Suprapubic skin (tissue), 4 donors: ENCODE results near the gene HNF1A. TPM values are rescaled to one million over a fixed set of nuclear protein-coding genes. Genes with fewer than 3 reads are reported as not detected.

Experiments used
- DNase-seq, 2 donors: peaks; one replicate each; pipeline ENCODE4 v3.0.0-alpha.2; 2019; ENCODE audit warnings: low spot score in 2 of 2
- H3K27ac ChIP-seq: fragments of 200-600 bp; sonication (generic); one replicate; pipeline ENCODE4 v1.5.1; 2019
- H3K27me3 ChIP-seq: fragments of 200-600 bp; sonication (generic); one replicate; pipeline ENCODE4 v1.5.1; 2019
- H3K36me3 ChIP-seq: fragments of 200-600 bp; sonication (generic); one replicate; pipeline ENCODE4 v1.5.1; 2019
- H3K4me1 ChIP-seq: fragments of 200-600 bp; sonication (generic); one replicate; pipeline ENCODE4 v1.5.1; 2019
- H3K4me3 ChIP-seq: fragments of 200-600 bp; sonication (generic); one replicate; pipeline ENCODE4 v1.5.1; 2019; ENCODE audit warnings: mild to moderate bottlenecking
- H3K9me3 ChIP-seq: fragments of 200-600 bp; sonication (generic); one replicate; pipeline ENCODE4 v1.5.1; 2019
- EP300 ChIP-seq: sonication (generic); formaldehyde crosslinking; IDR thresholded peaks from one replicate; pipeline ENCODE4 v1.6.1; 2017; ENCODE audit warnings: antibody characterized with exemption
- POLR2A ChIP-seq, 2 donors: fragments of 450-650 bp; IDR thresholded peaks; one replicate each; pipeline ENCODE4 v1.6.1; 2017; ENCODE audit warnings: antibody characterized with exemption in 2 of 2, mild to moderate bottlenecking in 2 of 2, moderate library complexity in 2 of 2
- POLR2AphosphoS5 ChIP-seq, 3 donors: sonication (generic); formaldehyde crosslinking; IDR thresholded peaks; one replicate each; pipeline ENCODE4 v1.6.1; 2017; ENCODE audit warnings: antibody characterized with exemption in 3 of 3
- WGBS: methylation state at CpG from one replicate; pipeline ENCODE4 v1.1.5; 2018; 5-methylcytosine and 5-hydroxymethylcytosine counted together
- total RNA-seq, 4 donors: library from RNA; depleted of rRNA; stranded (reverse); fragments of >200 nt; gene quantifications; one replicate each; pipeline ENCODE4 v1.1.0, GENCODE V29; 2016
- TF ChIP-seq, protein P1 (sequence below), 2 donors: fragments of 200-600 bp in 1 of 2; fragments of 450-650 bp in 1 of 2; sonication (generic) in 1 of 2; IDR thresholded peaks; one replicate each; pipeline ENCODE4 v1.5.1; 2016 to 2019; ENCODE audit warnings: antibody characterized with exemption in 2 of 2, mild to moderate bottlenecking in 1 of 2, moderate library complexity in 1 of 2

The HNF1A gene
- total RNA-seq, 4 donors from 2014 or later: 0.57 TPM; not detected in 3

DNA sequence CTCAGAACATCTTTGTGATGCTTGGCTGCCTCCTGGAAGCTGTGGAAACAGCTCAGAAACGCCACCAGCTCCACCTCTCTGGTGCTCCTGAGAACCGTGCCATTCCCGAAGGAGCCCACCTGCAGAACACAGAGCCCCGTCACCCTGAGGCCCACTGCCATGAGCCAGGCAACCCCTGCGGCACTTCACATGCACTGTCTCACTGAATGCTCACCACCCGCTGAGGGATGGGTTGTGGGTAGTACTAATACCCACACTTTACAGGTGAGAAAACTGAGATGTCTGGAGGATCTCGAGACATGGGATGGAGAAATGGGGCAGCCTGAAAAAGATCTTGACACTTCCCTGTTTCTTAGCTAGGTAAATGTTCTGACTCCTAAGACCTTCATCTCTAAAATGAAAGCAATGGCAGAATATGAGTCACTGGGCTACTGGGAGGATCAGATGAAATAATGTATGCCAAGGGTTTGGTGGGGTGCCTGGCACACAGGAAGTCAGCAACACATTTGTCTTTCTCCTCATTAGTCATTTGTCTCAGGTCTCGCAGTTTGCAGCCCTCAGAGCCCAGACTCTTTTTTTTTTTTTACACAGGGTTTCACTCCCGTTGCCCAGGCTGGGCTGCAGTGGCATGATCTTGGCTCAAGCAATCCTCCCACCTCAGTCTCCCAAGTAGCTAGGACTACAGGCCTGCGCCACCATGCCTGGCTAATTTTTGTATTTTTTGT, 55.4 kb downstream of the HNF1A start:
- 89% methylated on average over 9 of the region's 10 CpGs for WGBS
- Histone ChIP-seq H3K4me1 (peaks cover 7% of the 10 kb centered on the region), H3K4me3 (no peak overlapping the region), H3K27ac (no peak overlapping the region), H3K9me3 (no peaks in the 10 kb centered on the region), H3K27me3 (no peaks in the 10 kb centered on the region), H3K36me3 (no peaks in the 10 kb centered on the region)
- no peak for DNase-seq
- TF ChIP-seq EP300: no peak
- TF ChIP-seq, protein P1, sequence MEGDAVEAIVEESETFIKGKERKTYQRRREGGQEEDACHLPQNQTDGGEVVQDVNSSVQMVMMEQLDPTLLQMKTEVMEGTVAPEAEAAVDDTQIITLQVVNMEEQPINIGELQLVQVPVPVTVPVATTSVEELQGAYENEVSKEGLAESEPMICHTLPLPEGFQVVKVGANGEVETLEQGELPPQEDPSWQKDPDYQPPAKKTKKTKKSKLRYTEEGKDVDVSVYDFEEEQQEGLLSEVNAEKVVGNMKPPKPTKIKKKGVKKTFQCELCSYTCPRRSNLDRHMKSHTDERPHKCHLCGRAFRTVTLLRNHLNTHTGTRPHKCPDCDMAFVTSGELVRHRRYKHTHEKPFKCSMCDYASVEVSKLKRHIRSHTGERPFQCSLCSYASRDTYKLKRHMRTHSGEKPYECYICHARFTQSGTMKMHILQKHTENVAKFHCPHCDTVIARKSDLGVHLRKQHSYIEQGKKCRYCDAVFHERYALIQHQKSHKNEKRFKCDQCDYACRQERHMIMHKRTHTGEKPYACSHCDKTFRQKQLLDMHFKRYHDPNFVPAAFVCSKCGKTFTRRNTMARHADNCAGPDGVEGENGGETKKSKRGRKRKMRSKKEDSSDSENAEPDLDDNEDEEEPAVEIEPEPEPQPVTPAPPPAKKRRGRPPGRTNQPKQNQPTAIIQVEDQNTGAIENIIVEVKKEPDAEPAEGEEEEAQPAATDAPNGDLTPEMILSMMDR (IDR thresholded peaks at IDR 0.05): no peak

- no peaks in the 10 kb centered on the region for H3K36me3 ChIP-seq
- H3K9me3 ChIP-seq: no peaks in the 10 kb centered on the region
- 79% methylated on average over 9 of the region's 9 CpGs for WGBS
- H3K27me3 ChIP-seq: no peaks in the 10 kb centered on the region
- H3K4me1 ChIP-seq: peaks cover 9% of the 10 kb centered on the region
- no peak overlapping the region for H3K4me3 ChIP-seq
- no peak for DNase-seq
- TF ChIP-seq EP300 (no peak), POLR2AphosphoS5 (IDR thresholded peaks at IDR 0.05) (no peak), POLR2A (IDR thresholded peaks at IDR 0.05) (no peak)
- TF ChIP-seq, protein P1 (IDR thresholded peaks at IDR 0.05): no peak
- H3K27ac ChIP-seq: no peak overlapping the region
These were observed 56.4 kb downstream of the HNF1A start for GRCh38 chr12:121034616-121035305.

GRCh38 chr12:121036810-121037326, 58.5 kb downstream of the HNF1A start:
- Histone ChIP-seq H3K27ac (no peak overlapping the region), H3K9me3 (no peaks in the 10 kb centered on the region), H3K4me1 (peaks cover 9% of the 10 kb centered on the region), H3K27me3 (no peaks in the 10 kb centered on the region), H3K4me3 (no peak overlapping the region), H3K36me3 (no peaks in the 10 kb centered on the region)
- DNase-seq: no peak
- 67% methylated on average over 6 of the region's 6 CpGs for WGBS
- TF ChIP-seq POLR2A (IDR thresholded peaks at IDR 0.05) (no peak), EP300 (no peak), POLR2AphosphoS5 (IDR thresholded peaks at IDR 0.05) (no peak)
- TF ChIP-seq, protein P1 (IDR thresholded peaks at IDR 0.05): no peak

- Histone ChIP-seq H3K27me3 (no peaks in the 10 kb centered on the region), H3K9me3 (no peaks in the 10 kb centered on the region), H3K4me3 (peak within 1 kb of the TSS; percentile 50), H3K27ac (no peak within 1 kb of the TSS), H3K36me3 (no peaks in the 10 kb centered on the region), H3K4me1 (peaks cover 9% of the 10 kb centered on the region)
- 23% methylated on average over 11 of the region's 13 CpGs for WGBS
- DNase-seq: no peak
- TF ChIP-seq, protein P1 (IDR thresholded peaks at IDR 0.05): no peak
- no peak for TF ChIP-seq POLR2AphosphoS5 (IDR thresholded peaks at IDR 0.05)
These were observed 60.7 kb downstream of the HNF1A start, which contains the start of gene OASL for GRCh38 chr12:121038861-121039668. Gene OASL, minus strand, starts transcription at chr12:121039246. Its CDS starts 275 bp downstream, at chr12:121038971.
